GM18858 (cell line): ENCODE data around the gene MT2A.
"Not testable (repeated sequence)": the region's sequence is repeated elsewhere in the genome, so short reads cannot be mapped to it uniquely, and the experiment has no call there.

Experiments
- ATAC-seq: cut with Tn5 transposase; IDR thresholded peaks from one replicate; pipeline ENCODE4 v1.9.1; 2021; ENCODE audit not compliant: unreplicated experiment

The MT2A gene

DNA sequence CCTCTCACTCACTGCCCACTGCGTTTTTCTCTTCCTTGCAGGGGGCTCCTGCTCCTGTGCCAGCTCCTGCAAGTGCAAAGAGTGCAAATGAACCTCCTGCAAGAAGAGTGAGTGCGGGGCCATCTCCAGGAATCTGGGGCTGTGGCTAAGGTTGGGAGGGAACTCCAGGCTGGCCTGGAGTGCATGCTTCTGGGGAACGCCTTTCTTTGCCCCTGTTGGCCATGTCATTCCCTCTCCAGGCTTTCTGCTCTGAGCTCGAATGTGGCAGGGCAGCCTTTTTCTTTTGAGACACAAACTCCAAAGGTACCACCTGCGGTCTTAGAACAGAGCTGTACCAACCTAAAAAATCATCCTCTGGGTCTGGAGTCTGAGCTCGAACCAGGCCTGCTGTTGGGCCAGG is 9.8 kb downstream of the MT2A start:
- ATAC-seq = no peak

DNA sequence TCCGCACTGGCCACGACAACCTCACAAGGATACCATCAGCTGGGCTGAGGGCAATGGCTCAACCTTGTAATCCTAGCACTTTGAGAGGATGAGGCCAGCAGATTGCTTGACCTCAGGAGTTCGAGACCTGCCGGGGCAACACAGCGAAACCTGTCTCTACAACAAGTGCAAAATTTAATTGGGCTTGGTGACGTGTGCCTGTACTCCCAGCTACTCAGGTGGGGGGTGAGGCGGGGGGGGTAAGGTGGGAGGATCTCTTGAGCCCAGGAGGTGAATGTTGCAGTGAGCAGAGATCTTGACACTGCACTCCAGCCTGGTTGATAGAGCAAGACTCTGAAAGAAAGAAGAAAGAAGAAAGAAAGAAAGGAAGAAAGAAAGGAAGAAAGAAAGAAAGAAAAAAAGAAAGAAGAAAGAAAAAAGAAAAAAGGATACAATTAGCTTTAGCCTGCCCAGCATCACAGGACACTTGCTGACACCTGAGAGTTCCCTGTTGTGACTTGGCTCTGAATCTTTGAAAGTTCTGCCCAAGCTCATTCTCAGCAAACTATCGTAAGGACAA is 12.0 kb downstream of the MT2A start:
- ATAC-seq = no peak

- not testable (repeated sequence) for ATAC-seq
These were observed 13.5 kb downstream of the MT2A start for GRCh38 chr16:56621665-56622445.

- ATAC-seq = not testable (repeated sequence)
These were observed 14.8 kb downstream of the MT2A start for GRCh38 chr16:56623184-56623583.

GRCh38 chr16:56623637-56624036 is 15.3 kb downstream of the MT2A start:
- ATAC-seq = no peak

GRCh38 chr16:56625140-56625942 is 17.0 kb downstream of the MT2A start, which contains the start of gene MT1E:
MT1E (plus strand) TSS chr16:56625781; CDS start chr16:56625852, 71 bp downstream.
- no peak for ATAC-seq

GRCh38 chr16:56625943-56626654 is 17.7 kb downstream of the MT2A start:
- no peak for ATAC-seq

DNA sequence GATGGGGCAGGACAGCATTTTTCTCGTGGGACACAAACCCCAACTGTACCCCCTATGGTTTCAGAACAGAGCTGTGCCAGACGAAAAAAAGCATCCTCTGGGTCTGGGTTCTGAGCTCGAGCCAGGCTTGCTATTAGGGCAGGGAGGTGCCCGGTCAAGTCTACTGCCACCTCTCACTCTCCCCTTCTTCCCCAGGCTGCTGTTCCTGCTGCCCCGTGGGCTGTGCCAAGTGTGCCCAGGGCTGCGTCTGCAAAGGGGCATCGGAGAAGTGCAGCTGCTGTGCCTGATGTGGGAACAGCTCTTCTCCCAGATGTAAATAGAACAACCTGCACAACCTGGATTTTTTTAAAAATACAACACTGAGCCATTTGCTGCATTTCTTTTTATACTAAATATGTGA is 18.3 kb downstream of the MT2A start:
- no peak for ATAC-seq

DNA sequence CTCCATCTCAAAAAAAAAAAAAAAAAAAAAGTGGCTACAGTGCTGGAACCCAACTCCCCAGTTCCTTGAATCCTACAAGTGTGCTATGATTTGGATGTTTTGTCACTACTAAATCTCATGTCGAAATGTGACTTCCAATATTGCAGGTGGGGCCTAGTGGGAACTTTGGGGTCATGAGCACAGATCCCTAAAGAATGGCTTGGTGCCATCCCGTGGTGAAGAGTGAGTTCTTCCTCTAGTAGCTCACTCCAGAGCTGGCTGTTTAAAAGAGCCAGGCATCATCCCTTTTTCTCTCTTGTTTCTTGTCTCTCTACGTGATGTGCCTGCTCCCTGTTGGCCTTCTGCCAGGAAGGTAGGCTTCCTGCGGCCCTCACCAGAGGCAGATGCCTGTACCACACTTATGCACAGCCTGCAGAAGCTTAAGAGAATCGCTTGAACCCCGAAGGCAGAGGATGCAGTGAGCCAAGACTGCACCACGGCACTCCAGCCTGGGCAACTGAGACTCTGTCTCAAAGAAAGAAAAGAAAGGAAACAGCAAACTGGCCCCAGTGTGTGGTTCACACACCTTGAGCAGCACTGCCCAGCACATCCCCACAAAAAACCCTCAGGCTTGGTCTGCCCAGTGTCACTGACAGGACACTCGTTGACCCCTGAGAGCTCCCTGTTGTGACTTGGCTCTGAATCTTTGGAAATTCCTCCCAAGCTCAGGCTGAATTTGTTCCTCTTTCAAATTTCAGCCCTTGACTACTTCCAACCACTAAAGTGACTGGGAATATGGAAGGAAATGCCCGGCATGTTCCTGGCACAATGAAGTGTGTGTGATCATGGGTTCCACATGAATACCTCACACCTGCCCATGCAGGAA is 20.3 kb downstream of the MT2A start:
- no peak for ATAC-seq

GRCh38 chr16:56629531-56629930 is 21.1 kb downstream of the MT2A start:
- no peak for ATAC-seq

- ATAC-seq = peak; percentile 91
These were observed 21.8 kb downstream of the MT2A start for GRCh38 chr16:56630134-56630533.

DNA sequence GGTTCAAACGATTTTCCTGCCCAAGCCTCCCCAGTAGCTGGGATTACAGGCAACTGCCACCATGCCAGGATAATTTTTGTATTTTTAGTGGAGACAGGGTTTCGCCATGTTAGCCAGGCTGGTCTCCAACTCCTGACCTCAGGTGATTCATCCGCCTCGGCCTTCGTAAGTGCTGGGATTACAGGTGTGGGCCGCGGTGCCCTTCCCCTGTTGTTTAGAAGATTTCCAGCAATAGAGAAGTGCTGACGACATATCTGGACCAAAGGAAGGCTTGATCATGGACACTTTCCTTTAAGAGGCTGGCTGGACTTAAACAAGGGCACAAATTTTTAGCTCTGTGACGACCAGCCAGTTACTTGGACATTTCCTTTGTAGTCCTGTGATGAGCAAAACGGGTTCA is 22.8 kb downstream of the MT2A start:
- ATAC-seq = no peak

DNA sequence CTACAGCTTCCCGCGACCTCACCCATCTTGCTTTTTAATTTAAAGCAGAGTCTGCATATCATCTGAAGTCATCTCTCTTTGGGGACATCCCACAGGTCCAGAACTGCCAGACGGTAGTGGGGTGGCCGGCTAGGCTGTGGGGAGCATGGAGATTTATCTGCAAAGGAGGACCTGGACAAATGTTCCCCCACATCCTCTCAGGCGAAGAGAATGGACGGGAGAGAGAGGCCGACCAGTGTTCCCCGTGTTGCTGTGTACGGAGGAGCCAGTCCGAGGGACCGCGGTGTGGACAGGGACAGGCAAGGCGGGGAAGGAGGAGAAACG is 23.4 kb downstream of the MT2A start:
- no peak for ATAC-seq

DNA sequence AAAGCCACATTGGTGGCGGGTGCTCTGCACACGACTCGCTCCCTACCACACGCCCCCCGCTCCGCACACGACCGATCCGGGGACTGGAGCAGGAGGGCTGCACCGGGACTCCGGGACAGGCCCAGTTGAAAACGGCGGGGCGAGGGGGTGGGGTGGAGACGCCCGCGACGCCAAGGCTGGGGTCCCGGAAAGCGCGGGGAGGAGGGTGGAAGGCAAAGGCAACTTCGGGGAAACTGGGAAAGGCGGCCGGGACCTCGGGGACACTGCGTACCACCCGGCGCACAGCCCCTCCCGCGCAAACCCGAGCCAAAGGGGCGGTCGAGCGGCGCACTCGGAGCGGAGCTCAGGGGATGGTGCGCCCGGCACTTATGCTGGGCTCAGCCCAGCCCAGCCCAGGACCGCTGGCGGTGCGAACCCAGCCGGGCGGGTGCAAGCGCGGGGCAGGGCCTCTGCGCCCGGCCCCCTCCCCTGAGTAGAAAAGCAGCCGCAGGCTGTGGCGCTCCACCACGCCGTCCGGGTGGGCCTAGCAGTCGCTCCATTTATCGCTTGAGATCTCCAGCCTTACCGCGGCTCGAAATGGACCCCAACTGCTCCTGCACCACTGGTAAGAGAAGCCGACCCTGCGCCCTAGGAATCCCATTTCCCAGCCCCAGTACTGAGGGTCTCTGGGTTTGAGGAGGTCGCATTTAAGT is 23.9 kb downstream of the MT2A start, which contains the start of gene MT1M:
Gene MT1M, plus strand, starts transcription at position 504 of the 692 bp plus-strand sequence. Its CDS starts 73 bp downstream, at position 577.
- ATAC-seq = no peak

DNA sequence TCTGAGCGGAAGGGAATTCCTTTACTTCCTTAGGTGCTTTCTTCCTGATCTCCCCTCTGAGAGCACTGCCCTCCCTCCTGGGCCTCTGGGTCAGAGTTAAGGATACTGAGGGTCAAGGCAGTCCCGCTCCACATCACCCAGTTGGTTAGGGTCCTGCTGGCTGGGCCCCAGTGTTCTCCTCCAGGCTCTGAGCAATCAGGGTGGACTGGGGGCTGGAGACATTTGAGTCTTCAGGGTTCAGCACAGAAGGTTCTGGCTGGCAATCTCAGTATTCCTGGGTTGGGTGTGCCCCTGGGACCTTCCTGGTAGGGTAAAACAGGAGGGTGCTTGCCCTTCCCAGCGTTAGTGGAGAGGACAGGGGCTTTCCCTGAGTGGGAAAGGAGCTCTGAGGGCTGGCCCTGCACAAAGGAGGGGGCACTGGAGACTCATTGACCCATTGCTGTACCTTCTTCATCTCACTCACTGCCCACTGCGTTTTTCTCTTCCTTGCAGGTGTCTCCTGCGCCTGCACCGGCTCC is 24.5 kb downstream of the MT2A start:
- ATAC-seq = no peak

DNA sequence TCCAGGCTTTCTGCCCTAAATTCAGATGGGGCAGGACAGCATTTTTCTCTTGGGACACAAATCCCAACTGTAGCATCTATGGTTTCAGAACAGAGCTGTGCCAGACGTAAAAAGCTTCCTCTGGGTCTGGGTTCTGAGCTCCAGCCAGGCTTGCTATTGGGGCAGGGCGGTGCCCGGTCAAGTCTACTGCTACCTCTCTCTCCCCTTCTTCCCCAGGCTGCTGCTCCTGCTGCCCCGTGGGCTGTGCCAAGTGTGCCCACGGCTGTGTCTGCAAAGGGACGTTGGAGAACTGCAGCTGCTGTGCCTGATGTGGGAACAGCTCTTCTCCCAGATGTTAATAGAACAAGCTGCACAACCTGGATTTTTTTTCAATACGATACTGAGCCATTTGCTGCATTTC is 25.2 kb downstream of the MT2A start:
- ATAC-seq = no peak

DNA sequence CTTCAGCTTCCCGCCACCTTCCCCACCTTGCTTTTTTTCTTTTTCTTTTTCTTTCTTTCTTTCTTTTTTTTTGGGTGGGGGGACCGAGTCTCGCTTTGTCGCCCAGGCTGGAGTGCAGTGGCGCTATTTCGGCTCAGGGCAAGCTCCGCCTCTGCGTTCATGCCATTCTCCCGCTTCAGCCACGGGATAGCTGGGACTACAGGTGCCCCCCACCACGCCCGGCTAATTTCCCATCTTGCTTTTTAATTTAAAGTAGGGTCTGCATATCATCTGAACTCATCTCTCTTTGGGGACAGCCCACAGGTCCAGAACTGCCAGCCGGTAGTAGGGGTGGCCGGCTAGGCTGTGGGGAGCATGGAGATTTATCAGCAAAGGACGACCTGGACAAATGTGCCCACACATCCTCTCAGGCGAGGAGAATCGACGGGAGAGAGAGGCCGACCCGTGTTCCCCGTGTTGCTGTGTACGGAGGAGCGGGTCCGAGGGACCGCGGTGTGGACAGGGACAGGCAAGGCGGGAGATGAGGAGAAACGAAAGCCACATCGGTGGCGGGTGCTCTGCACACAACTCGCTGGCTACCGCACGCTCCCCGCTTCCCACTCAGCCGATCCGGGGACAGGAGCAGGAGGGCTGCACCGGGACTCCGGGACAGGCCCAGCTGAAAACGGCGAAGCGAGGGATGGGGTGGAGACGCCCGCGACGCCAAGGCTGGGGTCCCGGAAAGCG is 26.5 kb downstream of the MT2A start:
- ATAC-seq = no peak

GRCh38 chr16:56635441-56635967 is 27.1 kb downstream of the MT2A start:
- ATAC-seq = no peak
